HEK293T (cell line): ENCODE data around the gene NINL.
"Not testable (repeated sequence)": the region's sequence is repeated elsewhere in the genome, so short reads cannot be mapped to it uniquely, and the experiment has no call there.

ENCODE experiments used
- CTCF ChIA-PET: fragments of 350-600 bp; formaldehyde crosslinking; extraction: SDS; loops from one replicate; lab custom pipeline; 2021; ENCODE audit warnings: antibody characterized with exemption, inconsistent platforms; lab: Yijun Ruan, JAX
- POLR2A ChIA-PET: fragments of 350-600 bp; formaldehyde crosslinking; extraction: SDS; loops from one replicate; lab custom pipeline; 2020; ENCODE audit warnings: antibody characterized with exemption, inconsistent platforms; lab: Yijun Ruan, JAX
- DNase-seq: peaks from one replicate; pipeline ENCODE4 v3.0.0; 2012; ENCODE audit warnings: mixed read lengths; ENCODE audit errors: extremely low spot score
- ARNT ChIP-seq: fragments of 450-650 bp; IDR thresholded peaks from 2 replicates; pipeline ENCODE4 v1.6.1; 2017; ENCODE audit warnings: mild to moderate bottlenecking
- BHLHE40 ChIP-seq: fragments of 450-650 bp; IDR thresholded peaks from 2 replicates; pipeline ENCODE4 v1.6.1; 2016; ENCODE audit warnings: mild to moderate bottlenecking, moderate library complexity, borderline replicate concordance
- CTBP1 ChIP-seq: fragments of 450-650 bp; IDR thresholded peaks from 2 replicates; pipeline ENCODE4 v1.6.1; 2016; ENCODE audit warnings: borderline replicate concordance
- ELF4 ChIP-seq: fragments of 450-650 bp; IDR thresholded peaks from 2 replicates; pipeline ENCODE4 v1.6.1; 2017; ENCODE audit warnings: antibody characterized with exemption
- FOXA1 ChIP-seq: fragments of 450-650 bp; IDR thresholded peaks from 2 replicates; pipeline ENCODE4 v1.6.1; 2016; ENCODE audit warnings: mild to moderate bottlenecking
- FOXK2 ChIP-seq: fragments of 450-650 bp; IDR thresholded peaks from 2 replicates; pipeline ENCODE4 v1.6.1; 2016; ENCODE audit warnings: mild to moderate bottlenecking
- FOXM1 ChIP-seq: fragments of 450-650 bp; IDR thresholded peaks from 2 replicates; pipeline ENCODE4 v1.6.1; 2017; ENCODE audit warnings: mild to moderate bottlenecking, borderline replicate concordance
- HDGF ChIP-seq: fragments of 450-650 bp; IDR thresholded peaks from 2 replicates; pipeline ENCODE4 v1.6.1; 2017; ENCODE audit warnings: antibody characterized with exemption, borderline replicate concordance
- L3MBTL2 ChIP-seq: fragments of 450-650 bp; conservative IDR thresholded peaks from 2 replicates; pipeline ENCODE4 v1.6.1; 2016; ENCODE audit warnings: mild to moderate bottlenecking
- LEF1 ChIP-seq: fragments of 450-650 bp; IDR thresholded peaks from 2 replicates; pipeline ENCODE4 v1.6.1; 2017; ENCODE audit warnings: mild to moderate bottlenecking, borderline replicate concordance
- NFRKB ChIP-seq: fragments of 450-650 bp; IDR thresholded peaks from 2 replicates; pipeline ENCODE4 v1.6.1; 2016; ENCODE audit warnings: mild to moderate bottlenecking, moderate library complexity
- PKNOX1 ChIP-seq: fragments of 450-650 bp; IDR thresholded peaks from 2 replicates; pipeline ENCODE4 v1.6.1; 2016
- SP1 ChIP-seq: fragments of 450-650 bp; IDR thresholded peaks from 2 replicates; pipeline ENCODE4 v1.6.1; 2017
- SUZ12 ChIP-seq: fragments of 450-650 bp; IDR thresholded peaks from 2 replicates; pipeline ENCODE4 v1.6.1; 2016; ENCODE audit warnings: mild to moderate bottlenecking
- TARDBP ChIP-seq: fragments of 450-650 bp; IDR thresholded peaks from 2 replicates; pipeline ENCODE4 v1.6.1; 2016
- ZNF384 ChIP-seq: fragments of 450-650 bp; IDR thresholded peaks from 2 replicates; pipeline ENCODE4 v1.6.1; 2016

NINL gene

GRCh38 chr20:25600632-25601031, 15.3 kb upstream of the NINL start:
- ChIA-PET POLR2A (no interaction called here), CTCF (no interaction called here)
- DNase-seq: no peak
- TF ChIP-seq LEF1: no peak
- no peak for TF ChIP-seq ELF4

- ChIA-PET POLR2A (no interaction called here), CTCF (no interaction called here)
- DNase-seq: no peak
- TF ChIP-seq SUZ12: no peak
- no peak for TF ChIP-seq HDGF
- TF ChIP-seq TARDBP: no peak
- TF ChIP-seq CTBP1: no peak
- TF ChIP-seq FOXA1: no peak
- no peak for TF ChIP-seq FOXK2
- TF ChIP-seq PKNOX1: no peak
- TF ChIP-seq SP1: no peak
- no peak for TF ChIP-seq NFRKB
These were observed 7.0 kb upstream of the NINL start for GRCh38 chr20:25592135-25592852.

- CTCF ChIA-PET, POLR2A ChIA-PET: not testable (repeated sequence)
These were observed 5.4 kb upstream of the NINL start for GRCh38 chr20:25590778-25591177.

GRCh38 chr20:25588491-25588890, 3.2 kb upstream of the NINL start:
- POLR2A ChIA-PET: no interaction called here
- no peak for DNase-seq
- CTCF ChIA-PET: no interaction called here
- no peak for TF ChIP-seq TARDBP
- TF ChIP-seq FOXA1: no peak
- TF ChIP-seq FOXM1: no peak
- TF ChIP-seq L3MBTL2: no peak
- no peak for TF ChIP-seq BHLHE40
- TF ChIP-seq HDGF: no peak
- no peak for TF ChIP-seq SUZ12
- TF ChIP-seq LEF1: no peak
- TF ChIP-seq FOXK2: no peak
- TF ChIP-seq CTBP1: no peak
- no peak for TF ChIP-seq ARNT
- no peak for TF ChIP-seq PKNOX1
- no peak for TF ChIP-seq ZNF384
- no peak for TF ChIP-seq SP1
- TF ChIP-seq ELF4: no peak
- no peak for TF ChIP-seq NFRKB

More at GRCh38 chr20:25590778-25591177, 5.4 kb upstream of the NINL start:
- not testable (repeated sequence) for DNase-seq

GRCh38 chr20:25587536-25587935, 2.2 kb upstream of the NINL start:
- TF ChIP-seq SP1: no peak
- TF ChIP-seq TARDBP: no peak
- TF ChIP-seq ARNT: no peak
- TF ChIP-seq SUZ12: no peak
- no peak for TF ChIP-seq BHLHE40
- no peak for TF ChIP-seq ELF4
- TF ChIP-seq HDGF: no peak
- DNase-seq: no peak
- ChIA-PET POLR2A (no interaction called here), CTCF (no interaction called here)

GRCh38 chr20:25586877-25587276, 1.5 kb upstream of the NINL start:
- CTCF ChIA-PET: no interaction called here
- DNase-seq: no peak
- TF ChIP-seq ZNF384 (peak; percentile 79), ARNT (no peak)
- POLR2A ChIA-PET: no interaction called here

- DNase-seq, POLR2A ChIA-PET, CTCF ChIA-PET: not testable (repeated sequence)
- TF ChIP-seq PKNOX1: peak; percentile 26; the same call in 1 of the 2 replicates
These were observed 1.7 kb downstream of the NINL start for GRCh38 chr20:25583607-25584006.

GRCh38 chr20:25580711-25581110, 4.6 kb downstream of the NINL start:
- POLR2A ChIA-PET: interaction anchor here (0.7 kb wide), 1 partner anchor 28 kb away, joined by 5 read pairs; no protein-coding TSS in a partner anchor

More at GRCh38 chr20:25580711-25581110, 4.6 kb downstream of the NINL start:
- CTCF ChIA-PET: no interaction called here
- DNase-seq: no peak
- TF ChIP-seq SUZ12 (no peak), L3MBTL2 (no peak), ELF4 (no peak), ZNF384 (no peak), TARDBP (no peak), CTBP1 (no peak), PKNOX1 (no peak), LEF1 (no peak), HDGF (no peak), FOXM1 (no peak), SP1 (no peak), BHLHE40 (no peak), FOXA1 (no peak), ARNT (no peak), FOXK2 (no peak), NFRKB (no peak)
